Measurements from ENCODE around the gene ARHGAP32.
A peak's percentile ranks its signal among the peaks of the same experiment; 100 is the strongest.

ARHGAP32 gene

GRCh38 chr11:129192150-129192549, at the start of gene ARHGAP32:
ARHGAP32 (minus strand) TSS chr11:129192325; CDS start chr11:129192198, 127 bp downstream.
- DNase-seq, result peak; percentile 34 to 78

- no peak for DNase-seq
These were observed 47.1 kb upstream of the ARHGAP32 start for GRCh38 chr11:129239207-129239606.

GRCh38 chr11:129237880-129238638, 45.9 kb upstream of the ARHGAP32 start:
- DNase-seq, result no peak

GRCh38 chr11:129237456-129237855, 45.3 kb upstream of the ARHGAP32 start:
- DNase-seq, result no peak

GRCh38 chr11:129236850-129237249, 44.7 kb upstream of the ARHGAP32 start:
- DNase-seq, result no peak

- DNase-seq, result peak in 1 of 2 experiments; percentile 11
These were observed 42.9 kb upstream of the ARHGAP32 start for GRCh38 chr11:129234978-129235377.

GRCh38 chr11:129230006-129230405, 37.9 kb upstream of the ARHGAP32 start:
- DNase-seq, result no peak

- no peak for DNase-seq
These were observed 34.2 kb upstream of the ARHGAP32 start for GRCh38 chr11:129226207-129226798.

- DNase-seq, result no peak
These were observed 33.1 kb upstream of the ARHGAP32 start for GRCh38 chr11:129225190-129225589.

- no peak for DNase-seq
These were observed 32.4 kb upstream of the ARHGAP32 start for GRCh38 chr11:129224538-129224937.

- DNase-seq, result no peak
These were observed 31.6 kb upstream of the ARHGAP32 start for GRCh38 chr11:129223701-129224149.

GRCh38 chr11:129223260-129223659, 31.1 kb upstream of the ARHGAP32 start:
- no peak for DNase-seq

GRCh38 chr11:129222158-129222557, 30.0 kb upstream of the ARHGAP32 start:
- no peak for DNase-seq

- DNase-seq, result no peak
These were observed 23.6 kb upstream of the ARHGAP32 start for GRCh38 chr11:129215506-129216245.

- no peak for DNase-seq
These were observed 22.7 kb upstream of the ARHGAP32 start for GRCh38 chr11:129214710-129215295.

GRCh38 chr11:129213261-129213660, 21.1 kb upstream of the ARHGAP32 start:
- no peak for DNase-seq

- DNase-seq, result no peak
These were observed 19.3 kb upstream of the ARHGAP32 start for GRCh38 chr11:129211397-129211796.

- DNase-seq, result no peak
These were observed 18.7 kb upstream of the ARHGAP32 start for GRCh38 chr11:129210831-129211181.

GRCh38 chr11:129209891-129210830, 18.0 kb upstream of the ARHGAP32 start:
- no peak for DNase-seq

- no peak for DNase-seq
These were observed 16.7 kb upstream of the ARHGAP32 start for GRCh38 chr11:129208863-129209262.

- DNase-seq, result no peak
These were observed 12.2 kb upstream of the ARHGAP32 start for GRCh38 chr11:129204150-129204838.

- no peak for DNase-seq
These were observed 10.5 kb upstream of the ARHGAP32 start for GRCh38 chr11:129202646-129203045.
